Stimulated activated CD8-positive, alpha-beta memory T cell treated with anti-CD3 and anti-CD28 coated beads, Interleukin-12 subunit alpha, Interleukin-12 subunit beta, amount 100 ng/mL, for 24 hours (primary cell): ENCODE data around the gene LSM4.
"Not testable (repeated sequence)": the region's sequence is repeated elsewhere in the genome, so short reads cannot be mapped to it uniquely, and the experiment has no call there.

Experiments
- DNase-seq: peaks from one replicate; pipeline ENCODE4 v3.0.0-alpha.2; 2020; ENCODE audit errors: extremely low read depth

Gene LSM4

DNA sequence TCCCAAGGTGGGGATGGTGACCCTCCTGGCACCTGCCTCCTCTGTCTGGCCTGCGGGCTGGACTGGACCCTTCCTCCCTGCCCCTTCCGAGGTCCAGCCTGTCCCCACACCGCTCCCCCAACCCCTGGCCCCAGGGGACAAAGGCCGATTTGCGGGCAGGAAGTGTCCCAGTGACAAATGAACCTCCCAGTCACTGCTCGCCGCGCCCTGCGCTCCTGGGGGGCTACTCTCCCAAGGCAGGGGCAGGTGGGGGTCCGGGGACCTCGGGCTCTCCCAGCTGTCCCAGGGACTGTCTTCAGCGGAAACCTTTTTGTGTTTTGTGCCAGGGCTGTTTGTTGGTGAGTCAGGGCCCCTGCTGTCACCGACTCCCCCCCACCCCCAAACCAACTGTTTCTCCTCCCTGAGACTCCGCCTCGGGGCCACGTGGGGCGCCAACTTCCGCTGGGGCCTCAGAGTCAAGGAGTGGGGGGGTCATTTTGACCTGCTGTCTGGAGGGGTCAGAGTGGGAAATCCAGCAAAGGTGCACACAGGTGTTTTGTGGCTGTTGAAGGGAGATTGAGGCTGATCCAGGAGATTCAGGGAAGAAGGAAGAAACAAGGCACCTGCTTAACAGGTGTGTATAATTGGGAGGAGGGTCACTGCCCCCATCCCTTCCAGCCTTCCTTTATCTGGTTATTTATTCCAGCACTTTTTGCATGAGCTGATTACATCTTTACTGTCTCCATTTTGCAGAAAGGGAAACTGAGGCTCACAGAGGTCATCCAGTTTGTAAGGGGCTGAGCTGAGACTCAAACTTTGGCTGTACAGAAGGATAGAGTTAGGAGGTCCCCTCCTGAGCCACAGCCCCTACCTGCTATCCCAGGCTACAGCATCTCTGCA lies 18.4 kb upstream of the LSM4 start:
- peak; percentile 53 for DNase-seq

DNA sequence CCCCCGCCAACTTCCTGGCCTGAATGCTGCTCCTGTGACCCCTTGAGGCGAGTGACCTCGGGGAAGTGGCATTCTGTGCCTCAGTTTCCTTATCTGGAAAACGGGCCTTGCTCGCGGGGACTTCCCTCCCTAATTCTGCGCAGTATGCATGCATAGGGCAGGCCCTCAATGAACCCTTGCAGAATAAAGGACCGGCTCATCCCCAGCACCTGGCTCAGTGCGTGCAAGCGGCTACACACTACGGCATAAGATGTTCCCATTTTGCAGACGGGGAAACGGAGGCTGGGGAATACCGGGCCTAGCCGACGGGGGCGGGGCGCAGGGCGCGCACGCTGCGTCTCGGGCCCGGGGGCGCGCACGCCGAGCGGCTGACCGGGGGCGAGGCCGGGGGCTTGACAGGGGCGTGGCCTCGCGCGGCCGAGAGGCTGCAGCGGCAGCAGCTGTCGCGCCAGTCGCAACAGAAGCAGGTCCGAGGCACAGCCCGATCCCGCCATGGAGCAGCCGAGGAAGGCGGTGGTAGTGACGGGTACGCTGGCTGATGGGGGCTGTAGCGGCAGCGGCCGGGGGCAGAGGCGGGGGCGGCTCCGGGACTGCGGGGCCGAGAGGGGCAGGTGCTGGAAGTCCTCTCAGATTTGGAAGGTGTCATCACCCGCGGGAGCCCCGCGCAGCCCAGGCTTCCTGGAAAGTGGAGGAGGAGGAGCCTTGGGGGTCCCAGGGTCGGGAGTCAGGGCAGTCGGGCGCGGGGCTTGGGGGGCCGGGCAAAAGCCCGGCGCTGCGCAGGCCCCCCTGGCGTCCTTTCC lies 17.5 kb upstream of the LSM4 start, which contains the start of gene PGPEP1:
Gene PGPEP1, plus strand, starts transcription at position 409 of the 800 bp plus-strand sequence. Its CDS starts 84 bp downstream, at position 493.
- DNase-seq: no peak

DNA sequence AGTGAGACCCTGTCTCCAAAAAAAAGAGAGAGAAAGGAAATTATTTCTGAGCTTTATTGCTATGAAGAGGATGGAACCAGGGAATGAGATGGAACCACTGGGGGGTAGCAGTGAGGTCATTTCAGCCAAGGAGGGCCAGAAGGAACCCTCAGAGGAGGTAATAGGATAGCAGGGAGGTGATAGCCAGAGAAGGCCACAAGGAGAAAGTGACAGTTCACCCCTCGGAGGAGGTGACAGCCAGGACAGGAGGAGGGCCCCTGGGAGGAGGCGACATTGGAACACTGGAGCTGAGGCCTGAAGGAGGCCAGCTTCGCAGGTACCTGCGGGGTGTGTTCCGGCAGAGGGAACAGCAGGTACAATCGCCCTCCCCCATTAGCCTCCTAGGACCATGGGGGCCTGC lies 16.8 kb upstream of the LSM4 start:
- DNase-seq: no peak

DNA sequence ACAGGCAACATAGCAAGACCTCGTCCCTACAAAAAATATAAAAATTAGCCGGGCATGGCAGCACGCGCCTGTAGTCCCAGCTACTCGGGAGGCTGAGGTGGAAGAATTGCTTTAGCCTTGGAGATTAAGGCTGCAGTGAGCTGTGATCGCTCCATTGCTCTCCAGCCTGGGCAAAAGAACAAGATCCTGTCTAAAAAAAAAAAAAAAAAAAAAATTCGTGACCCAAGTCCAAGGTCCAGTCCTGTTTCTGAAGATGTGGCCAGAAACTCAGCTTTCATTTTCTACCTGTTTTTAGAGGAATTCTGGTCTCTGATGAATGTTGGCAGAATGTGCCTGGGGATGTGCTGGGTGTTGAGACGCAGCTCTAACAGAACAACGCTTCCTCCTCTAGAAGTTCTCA lies 15.7 kb upstream of the LSM4 start:
- no peak for DNase-seq

GRCh38 chr19:18336121-18336520 lies 13.2 kb upstream of the LSM4 start:
- no peak for DNase-seq

GRCh38 chr19:18333680-18334079 lies 10.8 kb upstream of the LSM4 start:
- DNase-seq: no peak

- DNase-seq: no peak
Observed at GRCh38 chr19:18332917-18333530, 10.1 kb upstream of the LSM4 start.

GRCh38 chr19:18330868-18331267 lies 8.0 kb upstream of the LSM4 start:
- DNase-seq: no peak

DNA sequence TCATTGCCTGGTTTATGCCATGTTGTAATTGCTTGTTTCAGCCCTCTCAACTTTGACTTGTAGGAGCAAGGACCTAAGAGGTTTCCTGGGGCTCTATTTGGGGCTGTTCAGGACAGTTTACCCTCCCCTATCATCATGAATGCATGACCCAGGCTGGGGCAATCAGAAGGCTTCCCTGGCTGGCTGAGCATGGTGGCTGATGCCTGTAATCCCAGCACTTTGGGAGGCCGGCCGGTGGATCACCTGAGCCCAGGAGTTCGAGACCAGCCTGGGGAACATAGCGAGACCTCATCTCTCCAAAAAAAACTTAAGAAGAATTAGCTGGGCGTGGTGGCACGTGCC lies 6.1 kb upstream of the LSM4 start:
- DNase-seq: no peak

- DNase-seq: peak; percentile 68
Observed at GRCh38 chr19:18328340-18329034, 5.6 kb upstream of the LSM4 start.

- DNase-seq: no peak
Observed at GRCh38 chr19:18326772-18327171, 3.9 kb upstream of the LSM4 start.

DNA sequence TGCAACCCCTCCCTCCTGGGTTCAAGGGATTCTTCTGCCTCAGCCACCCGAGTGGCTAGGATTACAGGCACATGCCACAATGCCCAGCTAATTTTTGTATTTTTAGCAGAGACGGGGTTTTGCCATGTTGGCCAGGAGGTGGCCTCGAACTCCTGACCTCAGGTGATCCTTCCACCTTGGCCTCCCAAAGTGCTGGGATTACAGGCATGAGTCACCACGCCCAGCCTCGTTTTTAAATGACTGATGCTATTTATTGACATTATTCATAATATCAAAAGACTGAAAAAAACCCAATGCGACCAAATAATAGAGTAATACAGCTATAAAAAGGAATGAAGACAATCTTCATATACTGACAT lies 1.5 kb upstream of the LSM4 start:
- not testable (repeated sequence) for DNase-seq

DNA sequence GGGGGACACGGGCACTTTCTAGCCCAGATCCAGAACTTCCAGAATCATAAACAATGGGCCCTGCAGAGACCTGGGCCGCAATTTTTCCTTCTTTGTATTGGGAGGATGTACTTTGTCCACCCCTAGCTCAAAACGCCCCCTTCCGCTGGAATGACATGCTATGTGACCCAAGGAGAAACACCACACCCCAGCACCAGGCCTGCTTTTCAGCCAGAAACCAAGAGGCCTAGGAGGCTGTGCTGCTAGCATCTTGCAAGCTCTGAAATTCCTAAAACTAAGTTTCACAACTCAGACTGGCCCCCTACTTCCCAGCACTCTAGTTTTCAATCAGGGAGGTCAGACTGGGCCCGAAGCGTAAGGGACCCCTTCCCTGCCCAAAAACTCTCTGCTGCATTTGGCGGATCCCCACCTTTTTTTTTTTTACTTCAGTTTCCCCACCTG lies 538 bp downstream of the LSM4 start:
- no peak for DNase-seq

- no peak for DNase-seq
Observed at GRCh38 chr19:18321734-18322102, 1.2 kb downstream of the LSM4 start.

GRCh38 chr19:18320865-18321733 lies 1.8 kb downstream of the LSM4 start:
- DNase-seq: no peak

- DNase-seq: no peak
Observed at GRCh38 chr19:18319591-18320135, 3.2 kb downstream of the LSM4 start.

GRCh38 chr19:18317961-18318800 lies 4.7 kb downstream of the LSM4 start:
- no peak for DNase-seq

DNA sequence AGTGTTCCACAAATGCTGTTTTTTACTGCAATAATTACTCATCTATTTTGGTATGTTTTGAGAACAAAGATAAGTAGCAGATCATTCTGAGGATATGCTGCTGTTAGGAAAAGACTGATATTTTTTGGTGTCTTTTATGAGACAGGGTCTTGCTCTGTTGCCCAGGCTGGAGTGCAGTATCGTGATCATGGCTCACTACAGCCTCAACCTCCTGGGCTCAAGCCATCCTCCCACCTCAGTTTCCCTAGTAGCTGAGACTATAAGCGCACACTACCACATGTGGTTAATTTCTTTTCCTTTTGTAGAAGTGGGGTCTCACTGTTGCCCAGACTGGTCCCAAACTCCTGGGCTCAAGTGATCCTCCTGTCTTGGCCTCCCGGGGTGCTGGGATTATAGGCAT lies 9.5 kb downstream of the LSM4 start:
- no peak for DNase-seq

GRCh38 chr19:18312092-18312534 lies 10.8 kb downstream of the LSM4 start:
- DNase-seq: no peak
